Neural crest cell (in vitro differentiated cells): ENCODE measurements around the gene PIBF1. TPM values are rescaled to one million over a fixed set of nuclear protein-coding genes. Genes with fewer than 3 reads are reported as not detected.

Experiments
- DNase-seq: peaks from one replicate; pipeline ENCODE4 v3.0.0; 2021; ENCODE audit warnings: low read depth, mixed read lengths, low spot score
- H3K27ac Mint-ChIP-seq: one replicate; pipeline ENCODE4 v1.8.0; 2021; ENCODE audit warnings: mild to moderate bottlenecking, mixed read lengths; ENCODE audit not compliant: unreplicated experiment
- H3K27me3 Mint-ChIP-seq: 2 replicates; pipeline ENCODE4 v1.8.0; 2021; ENCODE audit warnings: low read depth, mild to moderate bottlenecking, mixed read lengths
- H3K36me3 Mint-ChIP-seq: 2 replicates; pipeline ENCODE4 v1.8.0; 2021; ENCODE audit warnings: low read depth, mild to moderate bottlenecking, mixed read lengths
- H3K4me1 Mint-ChIP-seq: 2 replicates; pipeline ENCODE4 v1.8.0; 2021; ENCODE audit warnings: mixed read lengths
- H3K4me3 Mint-ChIP-seq: one replicate; pipeline ENCODE4 v1.8.0; 2021; ENCODE audit warnings: mild to moderate bottlenecking, mixed read lengths
- H3K9me3 Mint-ChIP-seq: 2 replicates; pipeline ENCODE4 v1.8.0; 2021; ENCODE audit warnings: mixed read lengths
- CTCF ChIP-seq: fragments of 200-600 bp; sonication (generic); conservative IDR thresholded peaks from 2 replicates; pipeline ENCODE4 v1.5.0; 2021; ENCODE audit warnings: antibody characterized with exemption, mild to moderate bottlenecking
- total RNA-seq: library from RNA; stranded (reverse); gene quantifications from 2 replicates; pipeline ENCODE4 v1.2.1, GENCODE V29; 2021

Gene PIBF1
- total RNA-seq, 1 donor from 2014 or later, result 21.5 TPM

- no peak overlapping the region for H3K27ac Mint-ChIP-seq
- H3K9me3 Mint-ChIP-seq, result peaks cover 2% of the 10 kb centered on the region
- H3K36me3 Mint-ChIP-seq, result peaks cover 33% of the 10 kb centered on the region
- no peaks in the 10 kb centered on the region for H3K4me1 Mint-ChIP-seq
- no peaks in the 10 kb centered on the region for H3K27me3 Mint-ChIP-seq
- no peak for TF ChIP-seq CTCF
- DNase-seq, result no peak
- H3K4me3 Mint-ChIP-seq, result no peak overlapping the region
Measured at GRCh38 chr13:72754111-72754510, 27.8 kb upstream of the PIBF1 start.

DNA sequence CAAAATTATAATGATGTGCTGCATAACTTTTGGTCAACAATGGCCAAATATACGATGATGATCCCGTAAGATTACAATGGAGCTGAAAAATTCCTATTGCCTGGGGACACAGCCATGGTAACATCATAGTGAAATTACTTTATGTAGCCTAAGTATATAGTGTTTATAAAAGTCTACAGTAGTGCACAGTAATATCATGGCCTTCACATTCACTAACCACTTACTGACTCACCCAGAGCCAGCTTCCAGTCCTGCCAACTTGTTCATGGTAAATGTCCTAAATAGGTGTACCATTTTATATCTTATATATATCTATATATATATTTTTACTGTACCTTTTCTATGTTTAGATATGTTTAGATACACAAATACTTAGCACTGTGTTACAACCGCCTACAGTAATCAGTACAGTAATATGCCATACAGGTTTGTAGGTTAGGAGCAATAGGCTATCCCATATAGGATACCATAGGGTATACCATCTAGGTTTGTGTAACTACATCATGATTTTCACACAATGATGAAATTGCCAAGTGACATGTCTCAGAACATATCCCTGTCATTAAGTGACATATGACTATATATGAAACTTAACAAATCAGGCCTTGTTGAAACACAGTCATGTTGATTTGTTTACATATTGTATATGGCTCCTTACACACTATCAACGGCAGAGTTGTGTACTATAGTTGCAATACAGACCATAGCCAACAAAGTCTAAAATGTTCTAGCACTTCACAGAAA lies 24.0 kb upstream of the PIBF1 start:
- H3K27ac Mint-ChIP-seq, result no peak overlapping the region
- TF ChIP-seq CTCF, result no peak
- no peaks in the 10 kb centered on the region for H3K27me3 Mint-ChIP-seq
- no peaks in the 10 kb centered on the region for H3K9me3 Mint-ChIP-seq
- no peak for DNase-seq
- peaks cover 8% of the 10 kb centered on the region for H3K36me3 Mint-ChIP-seq
- H3K4me1 Mint-ChIP-seq, result no peaks in the 10 kb centered on the region
- H3K4me3 Mint-ChIP-seq, result no peak overlapping the region

- Mint-ChIP-seq H3K4me1 (no peaks in the 10 kb centered on the region), H3K9me3 (no peaks in the 10 kb centered on the region), H3K4me3 (no peak overlapping the region), H3K27me3 (no peaks in the 10 kb centered on the region), H3K27ac (no peak overlapping the region), H3K36me3 (peaks cover 8% of the 10 kb centered on the region)
- no peak for DNase-seq
- no peak for TF ChIP-seq CTCF
Measured at GRCh38 chr13:72760189-72760588, 21.7 kb upstream of the PIBF1 start.

DNA sequence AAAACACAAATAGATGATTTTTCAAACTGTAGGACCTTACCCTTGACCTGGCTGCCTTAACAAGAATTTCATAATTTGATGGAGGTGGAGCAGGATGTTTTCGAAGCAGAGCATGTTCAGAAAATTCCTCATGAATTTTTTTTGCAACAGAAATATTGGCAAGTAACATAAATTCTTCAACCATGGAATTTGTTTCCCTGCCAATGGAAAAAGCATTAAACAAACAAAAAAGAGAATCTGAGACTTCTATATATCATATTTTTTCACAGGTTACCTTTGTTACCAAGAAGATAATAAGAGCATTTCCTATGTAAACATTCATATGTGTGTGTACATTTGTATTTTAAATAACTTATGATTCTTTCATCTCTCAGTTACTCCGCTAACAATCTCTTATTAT lies 18.5 kb upstream of the PIBF1 start:
- Mint-ChIP-seq H3K27ac (no peak overlapping the region), H3K27me3 (no peaks in the 10 kb centered on the region), H3K9me3 (no peaks in the 10 kb centered on the region), H3K4me3 (no peak overlapping the region), H3K4me1 (no peaks in the 10 kb centered on the region), H3K36me3 (peaks cover 8% of the 10 kb centered on the region)
- no peak for TF ChIP-seq CTCF
- no peak for DNase-seq

- DNase-seq, result no peak
- no peaks in the 10 kb centered on the region for H3K4me1 Mint-ChIP-seq
- no peaks in the 10 kb centered on the region for H3K27me3 Mint-ChIP-seq
- H3K36me3 Mint-ChIP-seq, result peaks cover 3% of the 10 kb centered on the region
- H3K4me3 Mint-ChIP-seq, result no peak overlapping the region
- no peak overlapping the region for H3K27ac Mint-ChIP-seq
- H3K9me3 Mint-ChIP-seq, result no peaks in the 10 kb centered on the region
- TF ChIP-seq CTCF, result no peak
Measured at GRCh38 chr13:72774019-72774418, 7.9 kb upstream of the PIBF1 start.
